ENCODE measurements around the gene RNF220. TPM values are rescaled to one million over a fixed set of nuclear protein-coding genes. Genes with fewer than 3 reads are reported as not detected.

Gene RNF220
- polyA plus RNA-seq, 1 donor from 2014 or later: 142 TPM

DNA sequence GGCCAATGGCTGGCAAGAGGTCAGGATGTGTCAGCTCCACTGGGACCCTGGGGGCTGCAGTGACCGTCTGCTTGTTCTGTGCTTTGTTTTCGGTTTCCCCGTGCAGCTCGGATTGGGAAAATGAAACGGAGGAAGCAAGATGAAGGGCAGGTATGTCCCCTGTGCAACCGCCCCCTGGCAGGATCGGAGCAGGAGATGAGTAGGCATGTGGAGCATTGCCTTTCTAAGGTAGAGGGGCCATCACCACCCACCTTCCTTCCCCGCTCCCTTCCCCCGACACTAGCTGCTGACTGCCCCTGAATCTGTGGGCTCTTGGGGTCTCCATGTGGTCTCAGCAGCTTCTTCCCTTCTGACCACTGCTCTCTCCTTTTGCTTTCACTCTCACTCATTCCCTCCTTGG lies 230.4 kb downstream of the RNF220 start:
- Histone ChIP-seq H3K9ac (ENCODE audit: low read length) (no peak overlapping the region), H4K20me1 (ENCODE audit: insufficient read depth) (no peaks in the 10 kb centered on the region), H3K9me3 (ENCODE audit: low read length) (no peaks in the 10 kb centered on the region), H3K79me2 (replicated peaks; ENCODE audit: insufficient read depth, low read length) (no peaks in the 10 kb centered on the region), H3K27me3 (ENCODE audit: insufficient read depth, low read depth, low read length) (no peaks in the 10 kb centered on the region), H3F3A (ENCODE audit: insufficient read depth, low read length, poor library complexity, severe bottlenecking) (no peaks in the 10 kb centered on the region), H3K36me3 (ENCODE audit: insufficient read depth, low read length) (no peaks in the 10 kb centered on the region), H2AFZ (ENCODE audit: low read depth, low read length) (no peak overlapping the region), H3K27ac (ENCODE audit: low read length) (no peak overlapping the region), H3K4me3 (ENCODE audit: low read length) (no peak overlapping the region), H3K4me2 (ENCODE audit: low read length) (no peak overlapping the region), H3K9me2 (ENCODE audit: insufficient read depth, low read length) (no peaks in the 10 kb centered on the region)
- no peak for TF ChIP-seq RAD21 (conservative IDR thresholded peaks at IDR 0.05)
- no peak for TF ChIP-seq EP300 (conservative IDR thresholded peaks at IDR 0.05; ENCODE audit: poor library complexity, severe bottlenecking)
- TF ChIP-seq MXI1 (conservative IDR thresholded peaks at IDR 0.05; ENCODE audit: poor library complexity, severe bottlenecking): no peak
- TF ChIP-seq TAF1 (IDR thresholded peaks at IDR 0.05; ENCODE audit: low read depth): no peak
- no peak for TF ChIP-seq SMC3 (conservative IDR thresholded peaks at IDR 0.05; ENCODE audit: poor library complexity)
- TF ChIP-seq, protein P1, sequence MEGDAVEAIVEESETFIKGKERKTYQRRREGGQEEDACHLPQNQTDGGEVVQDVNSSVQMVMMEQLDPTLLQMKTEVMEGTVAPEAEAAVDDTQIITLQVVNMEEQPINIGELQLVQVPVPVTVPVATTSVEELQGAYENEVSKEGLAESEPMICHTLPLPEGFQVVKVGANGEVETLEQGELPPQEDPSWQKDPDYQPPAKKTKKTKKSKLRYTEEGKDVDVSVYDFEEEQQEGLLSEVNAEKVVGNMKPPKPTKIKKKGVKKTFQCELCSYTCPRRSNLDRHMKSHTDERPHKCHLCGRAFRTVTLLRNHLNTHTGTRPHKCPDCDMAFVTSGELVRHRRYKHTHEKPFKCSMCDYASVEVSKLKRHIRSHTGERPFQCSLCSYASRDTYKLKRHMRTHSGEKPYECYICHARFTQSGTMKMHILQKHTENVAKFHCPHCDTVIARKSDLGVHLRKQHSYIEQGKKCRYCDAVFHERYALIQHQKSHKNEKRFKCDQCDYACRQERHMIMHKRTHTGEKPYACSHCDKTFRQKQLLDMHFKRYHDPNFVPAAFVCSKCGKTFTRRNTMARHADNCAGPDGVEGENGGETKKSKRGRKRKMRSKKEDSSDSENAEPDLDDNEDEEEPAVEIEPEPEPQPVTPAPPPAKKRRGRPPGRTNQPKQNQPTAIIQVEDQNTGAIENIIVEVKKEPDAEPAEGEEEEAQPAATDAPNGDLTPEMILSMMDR (IDR thresholded peaks at IDR 0.05; ENCODE audit: poor library complexity, severe bottlenecking): no peak
- no peak for TF ChIP-seq EZH2 (IDR thresholded peaks at IDR 0.05; ENCODE audit: borderline replicate concordance, insufficient read depth, low read length, poor library complexity, severe bottlenecking)

DNA sequence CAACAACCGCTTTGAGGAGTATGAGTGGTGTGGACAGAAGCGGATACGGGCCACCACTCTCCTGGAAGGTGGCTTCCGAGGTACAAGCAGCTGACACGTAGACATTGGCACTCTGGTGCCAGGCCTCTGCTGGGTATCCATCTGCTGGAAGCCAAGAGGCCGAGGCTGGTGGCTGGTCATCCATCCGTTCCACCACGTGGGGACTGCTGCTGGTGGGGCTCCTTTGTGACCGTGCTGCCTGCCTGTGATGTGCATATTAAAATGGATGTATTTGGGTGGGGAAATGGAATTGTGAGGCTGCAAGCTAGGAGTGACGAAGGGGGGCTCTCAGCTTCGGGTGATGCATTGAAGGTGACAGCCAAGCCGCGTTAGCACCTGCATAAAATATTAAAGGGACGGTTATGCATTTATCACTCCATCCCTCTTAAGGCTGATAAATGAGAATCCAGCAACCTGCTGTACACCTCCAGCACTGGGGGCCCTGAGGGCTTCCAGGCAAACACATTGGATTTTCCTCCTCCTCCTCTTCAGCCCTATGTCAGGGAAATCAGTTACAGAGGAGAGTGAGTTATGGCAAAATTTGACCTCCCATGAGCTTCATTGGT lies 231.1 kb downstream of the RNF220 start:
- no peaks in the 10 kb centered on the region for H4K20me1 ChIP-seq (ENCODE audit: insufficient read depth)
- no peak overlapping the region for H3K9ac ChIP-seq (ENCODE audit: low read length)
- no peaks in the 10 kb centered on the region for H3K36me3 ChIP-seq (ENCODE audit: insufficient read depth, low read length)

More for the DNA sequence above, 231.1 kb downstream of the RNF220 start:
- Histone ChIP-seq H3K9me3 (ENCODE audit: low read length) (no peaks in the 10 kb centered on the region), H3K79me2 (replicated peaks; ENCODE audit: insufficient read depth, low read length) (no peaks in the 10 kb centered on the region), H3K4me2 (ENCODE audit: low read length) (no peak overlapping the region), H3K27ac (ENCODE audit: low read length) (no peak overlapping the region), H3K9me2 (ENCODE audit: insufficient read depth, low read length) (no peaks in the 10 kb centered on the region), H3K4me3 (ENCODE audit: low read length) (no peak overlapping the region), H3F3A (ENCODE audit: insufficient read depth, low read length, poor library complexity, severe bottlenecking) (no peaks in the 10 kb centered on the region), H3K27me3 (ENCODE audit: insufficient read depth, low read depth, low read length) (no peaks in the 10 kb centered on the region), H2AFZ (ENCODE audit: low read depth, low read length) (no peak overlapping the region)
- TF ChIP-seq SMC3 (conservative IDR thresholded peaks at IDR 0.05; ENCODE audit: poor library complexity) (no peak), MXI1 (conservative IDR thresholded peaks at IDR 0.05; ENCODE audit: poor library complexity, severe bottlenecking) (no peak), RAD21 (conservative IDR thresholded peaks at IDR 0.05) (no peak), EP300 (conservative IDR thresholded peaks at IDR 0.05; ENCODE audit: poor library complexity, severe bottlenecking) (no peak), TAF1 (IDR thresholded peaks at IDR 0.05; ENCODE audit: low read depth) (no peak), EZH2 (IDR thresholded peaks at IDR 0.05; ENCODE audit: borderline replicate concordance, insufficient read depth, low read length, poor library complexity, severe bottlenecking) (no peak), POLR2AphosphoS5 (IDR thresholded peaks at IDR 0.05) (no peak)
- TF ChIP-seq, protein P1 (IDR thresholded peaks at IDR 0.05; ENCODE audit: poor library complexity, severe bottlenecking): no peak
- TF ChIP-seq, protein P2, sequence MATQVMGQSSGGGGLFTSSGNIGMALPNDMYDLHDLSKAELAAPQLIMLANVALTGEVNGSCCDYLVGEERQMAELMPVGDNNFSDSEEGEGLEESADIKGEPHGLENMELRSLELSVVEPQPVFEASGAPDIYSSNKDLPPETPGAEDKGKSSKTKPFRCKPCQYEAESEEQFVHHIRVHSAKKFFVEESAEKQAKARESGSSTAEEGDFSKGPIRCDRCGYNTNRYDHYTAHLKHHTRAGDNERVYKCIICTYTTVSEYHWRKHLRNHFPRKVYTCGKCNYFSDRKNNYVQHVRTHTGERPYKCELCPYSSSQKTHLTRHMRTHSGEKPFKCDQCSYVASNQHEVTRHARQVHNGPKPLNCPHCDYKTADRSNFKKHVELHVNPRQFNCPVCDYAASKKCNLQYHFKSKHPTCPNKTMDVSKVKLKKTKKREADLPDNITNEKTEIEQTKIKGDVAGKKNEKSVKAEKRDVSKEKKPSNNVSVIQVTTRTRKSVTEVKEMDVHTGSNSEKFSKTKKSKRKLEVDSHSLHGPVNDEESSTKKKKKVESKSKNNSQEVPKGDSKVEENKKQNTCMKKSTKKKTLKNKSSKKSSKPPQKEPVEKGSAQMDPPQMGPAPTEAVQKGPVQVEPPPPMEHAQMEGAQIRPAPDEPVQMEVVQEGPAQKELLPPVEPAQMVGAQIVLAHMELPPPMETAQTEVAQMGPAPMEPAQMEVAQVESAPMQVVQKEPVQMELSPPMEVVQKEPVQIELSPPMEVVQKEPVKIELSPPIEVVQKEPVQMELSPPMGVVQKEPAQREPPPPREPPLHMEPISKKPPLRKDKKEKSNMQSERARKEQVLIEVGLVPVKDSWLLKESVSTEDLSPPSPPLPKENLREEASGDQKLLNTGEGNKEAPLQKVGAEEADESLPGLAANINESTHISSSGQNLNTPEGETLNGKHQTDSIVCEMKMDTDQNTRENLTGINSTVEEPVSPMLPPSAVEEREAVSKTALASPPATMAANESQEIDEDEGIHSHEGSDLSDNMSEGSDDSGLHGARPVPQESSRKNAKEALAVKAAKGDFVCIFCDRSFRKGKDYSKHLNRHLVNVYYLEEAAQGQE (IDR thresholded peaks at IDR 0.05; ENCODE audit: borderline replicate concordance): no peak
